HG02623 (cell line): ENCODE data around the gene CHRNG.

Source experiments
- ATAC-seq: cut with Tn5 transposase; IDR thresholded peaks from one replicate; pipeline ENCODE4 v1.9.1; 2021; ENCODE audit warnings: moderate library complexity; ENCODE audit not compliant: unreplicated experiment

The CHRNG gene

GRCh38 chr2:232539298-232540231 lies at the start of gene CHRNG:
TSS of gene CHRNG (plus strand) at chr2:232539692. CDS start at chr2:232539748, 56 bp downstream.
- ATAC-seq, result no peak

GRCh38 chr2:232490221-232491138 lies 49.0 kb upstream of the CHRNG start:
- no peak for ATAC-seq

- ATAC-seq, result no peak
These were observed 48.2 kb upstream of the CHRNG start for GRCh38 chr2:232491139-232491780.

- ATAC-seq, result no peak
These were observed 47.1 kb upstream of the CHRNG start for GRCh38 chr2:232492236-232492848.

- no peak for ATAC-seq
These were observed 46.4 kb upstream of the CHRNG start for GRCh38 chr2:232492963-232493700.

- no peak for ATAC-seq
These were observed 45.6 kb upstream of the CHRNG start for GRCh38 chr2:232493701-232494474.

GRCh38 chr2:232494542-232494941 lies 45.0 kb upstream of the CHRNG start:
- ATAC-seq, result no peak

GRCh38 chr2:232495292-232495691 lies 44.2 kb upstream of the CHRNG start:
- no peak for ATAC-seq

GRCh38 chr2:232496501-232497270 lies 42.8 kb upstream of the CHRNG start:
- ATAC-seq, result no peak

GRCh38 chr2:232497348-232497747 lies 42.1 kb upstream of the CHRNG start:
- ATAC-seq, result no peak

- no peak for ATAC-seq
These were observed 41.0 kb upstream of the CHRNG start for GRCh38 chr2:232498452-232498851.

- no peak for ATAC-seq
These were observed 38.1 kb upstream of the CHRNG start for GRCh38 chr2:232501331-232501771.

- no peak for ATAC-seq
These were observed 37.6 kb upstream of the CHRNG start for GRCh38 chr2:232501794-232502390.

GRCh38 chr2:232502511-232502910 lies 37.0 kb upstream of the CHRNG start:
- ATAC-seq, result no peak

GRCh38 chr2:232502911-232503808 lies 36.3 kb upstream of the CHRNG start:
- no peak for ATAC-seq

- ATAC-seq, result no peak
These were observed 35.6 kb upstream of the CHRNG start for GRCh38 chr2:232503809-232504323.

GRCh38 chr2:232504438-232504837 lies 35.1 kb upstream of the CHRNG start:
- no peak for ATAC-seq
